TTC549 (cell line): Measurements from ENCODE around the gene MARCO.

ENCODE experiments used
- FAIRE-seq: peaks from 2 replicates; lab custom pipeline; 2012; peaks lifted over from hg19 to GRCh38; lab: Jason Lieb, UNC

Gene MARCO, protein sequence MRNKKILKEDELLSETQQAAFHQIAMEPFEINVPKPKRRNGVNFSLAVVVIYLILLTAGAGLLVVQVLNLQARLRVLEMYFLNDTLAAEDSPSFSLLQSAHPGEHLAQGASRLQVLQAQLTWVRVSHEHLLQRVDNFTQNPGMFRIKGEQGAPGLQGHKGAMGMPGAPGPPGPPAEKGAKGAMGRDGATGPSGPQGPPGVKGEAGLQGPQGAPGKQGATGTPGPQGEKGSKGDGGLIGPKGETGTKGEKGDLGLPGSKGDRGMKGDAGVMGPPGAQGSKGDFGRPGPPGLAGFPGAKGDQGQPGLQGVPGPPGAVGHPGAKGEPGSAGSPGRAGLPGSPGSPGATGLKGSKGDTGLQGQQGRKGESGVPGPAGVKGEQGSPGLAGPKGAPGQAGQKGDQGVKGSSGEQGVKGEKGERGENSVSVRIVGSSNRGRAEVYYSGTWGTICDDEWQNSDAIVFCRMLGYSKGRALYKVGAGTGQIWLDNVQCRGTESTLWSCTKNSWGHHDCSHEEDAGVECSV

DNA sequence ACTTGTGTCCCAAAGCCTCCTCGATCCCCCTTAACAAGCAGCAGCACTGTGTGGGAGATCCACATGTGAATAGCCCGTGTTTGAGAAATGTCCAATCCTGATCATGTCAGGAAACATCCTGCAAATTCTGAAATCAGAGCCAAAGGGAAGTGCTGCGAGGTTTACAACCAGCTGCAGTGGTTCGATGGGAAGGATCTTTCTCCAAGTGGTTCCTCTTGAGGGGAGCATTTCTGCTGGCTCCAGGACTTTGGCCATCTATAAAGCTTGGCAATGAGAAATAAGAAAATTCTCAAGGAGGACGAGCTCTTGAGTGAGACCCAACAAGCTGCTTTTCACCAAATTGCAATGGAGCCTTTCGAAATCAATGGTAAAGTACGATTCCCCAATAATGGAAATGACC lies at the start of gene MARCO:
Gene MARCO (plus strand): TSS at position 164 of the 400 bp plus-strand sequence. CDS start 107 bp downstream, at position 271.
- no peak for FAIRE-seq

DNA sequence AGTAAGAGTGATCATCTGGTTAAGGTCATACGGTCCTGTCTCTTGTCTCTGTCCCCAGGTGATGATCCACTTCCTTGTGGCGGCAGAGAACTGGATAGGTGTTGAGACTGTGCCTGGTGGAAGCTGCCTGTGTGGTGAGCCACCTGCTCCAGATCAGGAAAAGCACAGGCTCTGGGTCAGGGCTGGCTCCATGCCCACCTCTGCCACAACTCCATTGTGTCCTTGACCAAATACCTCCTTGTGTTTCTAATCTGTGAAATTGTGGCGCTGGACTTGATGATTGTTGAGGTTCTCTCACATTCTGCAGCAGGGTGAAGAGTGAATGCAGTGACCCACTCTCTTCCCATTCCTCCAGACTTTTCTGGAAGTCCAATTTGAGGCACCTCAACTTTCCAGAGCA lies 48.9 kb upstream of the MARCO start:
- FAIRE-seq, result no peak

DNA sequence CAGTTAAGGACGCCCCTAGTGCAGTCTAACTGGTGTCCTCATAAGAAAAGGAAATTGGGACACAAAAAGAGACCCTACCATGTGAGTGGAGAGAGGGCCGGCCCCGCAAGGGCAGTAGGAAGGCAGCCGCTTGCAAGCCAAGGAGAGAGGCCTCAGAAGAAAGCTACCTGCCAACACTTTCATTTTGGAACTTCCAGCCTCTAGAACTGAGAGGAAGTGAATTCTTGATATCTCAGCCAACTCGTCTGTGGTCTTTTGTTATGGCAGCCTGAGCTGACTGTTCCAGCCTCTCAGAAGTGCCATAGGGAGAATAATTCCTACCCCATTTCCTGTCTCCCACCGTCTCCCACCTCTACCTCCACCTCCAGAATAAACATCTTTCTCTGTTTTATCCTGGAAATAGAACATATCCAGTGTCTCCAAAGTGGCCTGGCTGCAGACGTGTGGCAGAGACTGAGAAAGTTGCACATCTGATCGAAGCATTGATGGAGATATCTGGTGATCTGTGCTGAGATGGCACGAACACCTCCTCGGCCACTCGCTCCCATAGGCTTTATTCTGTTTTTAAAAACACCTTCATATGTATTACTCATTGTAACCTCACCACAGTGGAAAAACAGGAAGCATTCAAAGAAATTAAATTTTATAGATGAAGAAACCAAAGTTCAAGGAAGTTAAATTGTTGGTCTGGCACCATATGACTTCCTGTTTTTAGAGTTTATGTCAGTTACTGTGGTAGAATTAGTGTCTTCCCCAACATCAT lies 39.5 kb upstream of the MARCO start:
- FAIRE-seq, result no peak

DNA sequence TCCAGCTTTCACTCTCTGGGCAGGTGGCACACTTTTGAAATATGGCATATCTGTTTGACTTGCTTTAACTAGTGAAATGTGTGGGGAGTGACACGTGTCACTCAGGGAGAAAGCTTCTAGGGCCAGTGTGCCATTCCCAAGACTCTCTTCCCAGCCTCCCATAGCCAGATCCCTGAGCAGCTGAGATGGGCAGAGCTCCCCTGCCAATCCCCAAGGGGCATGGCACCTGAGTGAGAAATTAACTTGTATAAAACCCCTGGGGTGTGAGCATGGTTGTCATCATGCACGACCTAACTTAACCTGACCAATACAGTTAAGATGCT lies 39.0 kb upstream of the MARCO start:
- FAIRE-seq, result no peak

DNA sequence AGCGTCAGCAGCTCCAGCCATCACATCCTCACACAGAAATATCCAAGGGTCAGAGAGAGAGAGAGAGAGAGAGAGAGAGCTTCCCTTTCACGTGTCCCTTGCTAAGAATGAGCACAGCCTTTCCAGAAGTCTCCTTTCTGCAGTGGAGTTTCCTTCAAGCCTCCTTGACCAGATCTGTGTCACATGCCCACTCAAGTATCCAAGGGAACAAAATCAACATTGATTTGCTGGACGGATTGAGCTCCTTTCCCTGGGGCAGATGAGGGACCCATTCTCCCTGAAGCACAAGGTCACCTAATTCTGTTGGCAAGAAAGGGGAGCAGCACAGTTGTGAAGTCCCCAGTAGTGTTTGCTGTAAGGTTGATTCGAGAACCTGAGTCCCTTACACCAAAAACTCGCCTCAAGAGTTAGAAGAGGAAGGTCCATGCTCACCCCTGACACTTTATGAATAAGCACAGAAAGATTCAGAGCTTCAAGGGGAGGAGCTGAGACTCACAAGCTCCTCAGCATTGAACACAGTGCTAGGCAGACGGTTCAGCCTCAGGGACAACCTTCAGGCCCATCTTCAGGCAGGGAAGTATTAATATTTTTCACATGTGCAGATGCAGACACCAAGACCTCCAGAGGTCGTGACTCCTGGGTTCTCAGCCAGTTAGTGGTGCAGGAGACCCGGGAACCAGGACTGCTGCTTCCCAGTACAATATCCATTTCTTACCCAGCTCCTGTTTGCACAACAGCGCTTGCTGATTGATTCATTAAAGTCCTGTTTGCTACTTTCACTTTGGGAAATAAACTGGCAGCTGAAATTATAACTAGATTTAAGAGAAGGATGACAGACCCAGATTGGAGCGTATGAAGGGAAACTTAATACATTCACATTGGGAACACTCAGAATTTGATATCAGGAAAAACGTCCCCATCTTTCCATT lies 38.2 kb upstream of the MARCO start:
- FAIRE-seq, result no peak

DNA sequence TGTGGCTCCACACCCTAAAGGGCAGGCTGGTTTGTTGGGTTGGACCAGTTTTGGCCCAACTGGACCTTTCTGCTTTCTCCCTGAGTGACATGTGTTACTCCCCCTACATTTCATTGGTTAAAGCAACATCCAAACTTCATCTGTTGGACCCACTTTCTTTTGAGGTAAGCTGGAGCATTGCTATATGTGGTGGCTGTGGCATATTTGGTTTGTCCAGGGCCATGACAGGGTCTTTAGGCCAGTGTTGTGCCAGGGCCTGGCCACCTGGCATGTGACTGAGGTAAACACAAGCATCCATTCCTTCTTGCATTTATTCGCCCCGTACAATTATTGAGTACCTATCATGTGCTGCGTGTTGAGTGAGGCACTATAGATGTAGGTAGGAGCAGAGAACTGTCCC lies 36.8 kb upstream of the MARCO start:
- no peak for FAIRE-seq

DNA sequence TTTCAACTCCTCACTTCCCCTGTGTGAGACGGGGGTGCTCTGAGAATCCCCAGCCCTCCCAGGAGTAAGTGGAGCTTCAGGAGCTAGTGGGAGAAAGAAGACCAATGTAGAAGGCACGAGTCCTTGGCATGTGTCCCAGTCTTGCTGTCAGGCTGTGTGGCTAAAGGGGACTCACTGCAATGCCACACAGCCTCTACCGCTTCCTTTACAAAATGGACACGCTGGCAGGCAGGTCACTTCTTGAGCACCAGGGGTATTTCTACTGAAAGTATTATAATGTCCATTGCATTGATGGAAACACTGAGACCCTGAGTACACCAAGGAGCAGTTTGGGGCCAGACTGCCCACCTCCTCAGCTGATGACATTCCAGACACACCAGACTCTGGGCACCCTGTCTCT lies 35.8 kb upstream of the MARCO start:
- no peak for FAIRE-seq

DNA sequence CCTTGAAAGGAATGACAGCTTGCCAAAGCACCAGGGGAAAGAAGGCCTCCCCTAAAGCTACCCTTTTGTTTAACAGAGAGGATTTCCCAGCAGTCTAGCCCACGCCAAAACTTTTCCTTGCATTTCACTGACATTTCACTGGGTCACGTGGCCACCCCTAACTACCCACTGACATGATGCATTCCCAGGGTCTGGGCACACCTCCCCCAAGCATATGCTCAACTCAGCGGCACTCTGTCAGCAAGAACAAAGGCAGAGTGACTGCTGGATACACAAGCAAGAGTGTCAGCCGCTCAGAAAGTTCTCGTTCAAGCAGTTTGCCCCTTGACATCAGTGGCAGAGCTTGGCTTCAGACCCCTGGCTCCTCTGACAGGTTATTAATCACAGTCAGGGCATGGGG lies 34.2 kb upstream of the MARCO start:
- FAIRE-seq, result no peak

DNA sequence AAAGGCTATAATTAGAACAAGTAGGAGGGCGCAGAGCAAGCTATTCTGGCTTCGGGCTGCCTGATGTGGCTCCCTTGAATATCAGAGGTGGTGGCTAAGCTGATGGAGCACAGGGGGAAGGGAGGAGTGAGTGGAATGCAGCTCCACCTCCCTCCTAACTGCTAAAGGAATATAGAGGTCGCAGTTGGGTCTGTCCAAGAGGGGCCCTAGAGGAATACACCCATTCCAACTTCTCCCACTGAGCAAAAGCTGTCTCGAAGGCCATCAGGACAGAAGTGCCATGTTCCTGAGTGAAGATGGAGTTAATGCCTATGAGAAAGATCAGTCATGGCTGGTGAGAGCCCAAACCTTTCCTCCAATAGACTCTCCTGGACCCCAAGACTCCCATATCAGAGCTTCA lies 32.8 kb upstream of the MARCO start:
- FAIRE-seq, result no peak

DNA sequence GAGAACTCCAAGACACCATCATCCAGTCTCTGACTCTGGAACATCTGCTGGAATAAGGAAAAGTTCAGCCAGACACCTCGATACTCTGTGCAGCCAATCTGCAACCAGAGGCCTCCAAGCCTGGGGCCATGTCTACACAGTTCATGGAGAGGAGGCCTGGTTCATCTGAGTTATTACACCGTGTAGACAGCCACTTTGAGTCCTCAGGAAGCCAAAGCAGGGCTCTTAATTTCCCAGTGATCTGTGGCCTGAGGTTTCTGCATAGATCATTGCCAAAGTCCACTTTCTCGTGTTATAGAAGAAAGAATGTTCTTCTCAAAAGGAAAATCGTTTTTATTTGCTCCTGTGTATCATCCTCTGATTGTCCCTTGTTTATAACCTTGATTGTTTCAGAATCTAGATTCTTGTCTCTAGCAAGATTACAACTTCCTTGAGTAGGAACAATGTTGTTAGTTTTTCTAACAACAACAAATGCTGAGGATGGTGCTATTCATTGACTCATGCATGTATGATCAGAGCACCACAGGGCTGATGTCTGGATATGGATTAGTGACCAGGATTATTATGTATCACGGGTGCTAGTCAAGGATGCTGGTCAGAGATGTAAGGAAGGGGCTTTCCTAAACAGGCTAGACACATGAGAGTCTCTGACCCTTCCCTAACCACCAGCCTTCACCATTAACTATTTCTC lies 30.7 kb upstream of the MARCO start:
- FAIRE-seq, result no peak

DNA sequence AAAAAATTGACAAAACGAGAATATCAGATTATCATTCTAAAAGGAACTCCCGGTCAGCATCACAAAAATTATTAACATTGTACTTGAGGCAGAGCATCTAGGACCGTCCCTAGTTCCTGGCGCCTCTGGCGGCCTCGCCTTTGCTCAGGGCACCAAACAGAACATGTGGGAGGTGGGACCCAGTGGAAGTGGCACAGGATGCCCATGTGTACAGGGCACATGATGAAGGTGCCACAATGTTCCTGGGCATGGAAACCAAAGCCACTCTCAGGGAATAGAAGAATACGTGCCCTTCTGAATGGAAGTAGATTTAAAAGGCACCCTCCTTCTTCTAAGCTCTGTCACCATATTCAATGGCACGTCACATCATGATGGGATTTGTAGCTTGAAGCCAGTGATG lies 30.1 kb upstream of the MARCO start:
- FAIRE-seq, result no peak

DNA sequence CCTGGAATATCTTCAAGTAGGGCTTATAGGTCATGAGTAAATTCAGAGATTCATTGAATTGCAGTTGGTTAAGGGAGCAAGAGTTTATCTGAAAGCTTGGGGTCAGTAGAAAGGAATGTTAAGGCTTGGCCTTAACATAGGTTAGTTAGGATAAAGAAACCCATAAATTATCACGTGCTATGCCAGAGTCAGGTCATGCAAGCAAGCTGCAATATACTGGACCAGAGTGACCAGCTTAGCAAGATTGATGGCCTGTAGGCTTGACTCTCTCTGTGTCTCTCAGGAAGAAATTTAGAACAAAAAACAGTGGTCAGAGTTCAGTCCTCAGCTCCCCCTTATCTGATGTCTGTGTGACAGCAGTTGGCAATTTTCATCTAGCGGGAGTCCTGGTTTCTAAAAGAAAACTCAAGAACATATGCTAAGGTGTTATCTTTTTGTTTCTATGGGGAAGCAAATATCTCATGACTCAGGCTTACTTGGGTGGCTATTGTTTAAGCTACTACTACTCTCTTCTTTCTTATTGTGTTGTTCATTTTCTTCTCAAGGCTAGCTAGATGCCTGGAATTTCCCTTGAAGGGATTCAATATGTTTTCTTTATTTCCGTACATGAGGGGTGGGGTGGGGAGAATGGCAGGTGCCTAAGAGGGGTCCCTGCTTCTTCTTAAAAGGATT lies 28.7 kb upstream of the MARCO start:
- no peak for FAIRE-seq

DNA sequence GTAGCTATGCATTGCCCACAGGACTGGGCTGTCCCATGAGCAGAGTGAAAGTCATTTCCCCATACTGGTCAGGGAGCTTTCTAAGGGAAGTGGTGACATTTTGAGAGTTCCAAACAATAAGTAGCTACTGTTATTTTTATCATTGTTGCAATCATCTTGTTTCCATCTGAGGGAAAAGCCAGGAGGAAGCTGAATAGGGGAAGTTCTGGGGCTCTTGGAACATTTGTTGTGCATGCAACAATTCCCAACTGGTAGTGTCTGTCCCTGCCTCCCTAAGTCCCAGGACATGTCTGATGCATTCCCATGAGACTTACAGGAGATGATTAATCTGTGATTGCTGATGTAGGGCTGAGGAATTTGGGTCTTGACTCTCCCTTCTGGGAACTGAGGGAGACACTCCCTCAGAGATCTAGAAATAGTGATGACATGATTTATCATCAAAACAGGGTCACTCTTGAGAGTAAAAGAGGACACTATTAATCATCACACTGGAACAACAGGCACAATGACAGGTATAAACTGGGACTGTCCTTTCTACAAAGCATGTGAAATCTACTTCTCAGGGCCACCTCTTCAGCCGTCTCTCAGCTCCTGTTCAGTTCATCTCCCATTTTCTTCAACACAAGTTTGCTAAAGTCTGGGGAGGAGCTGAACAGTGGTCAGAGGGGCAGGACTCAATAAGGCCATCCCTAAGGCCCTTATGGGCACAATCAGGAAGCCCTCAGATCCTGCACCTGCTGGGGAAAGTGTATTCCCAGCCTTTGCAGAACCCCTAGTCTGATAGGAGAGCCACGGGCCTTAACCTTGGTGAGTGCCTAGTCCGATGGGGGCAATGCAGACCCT lies 28.0 kb upstream of the MARCO start:
- no peak for FAIRE-seq

DNA sequence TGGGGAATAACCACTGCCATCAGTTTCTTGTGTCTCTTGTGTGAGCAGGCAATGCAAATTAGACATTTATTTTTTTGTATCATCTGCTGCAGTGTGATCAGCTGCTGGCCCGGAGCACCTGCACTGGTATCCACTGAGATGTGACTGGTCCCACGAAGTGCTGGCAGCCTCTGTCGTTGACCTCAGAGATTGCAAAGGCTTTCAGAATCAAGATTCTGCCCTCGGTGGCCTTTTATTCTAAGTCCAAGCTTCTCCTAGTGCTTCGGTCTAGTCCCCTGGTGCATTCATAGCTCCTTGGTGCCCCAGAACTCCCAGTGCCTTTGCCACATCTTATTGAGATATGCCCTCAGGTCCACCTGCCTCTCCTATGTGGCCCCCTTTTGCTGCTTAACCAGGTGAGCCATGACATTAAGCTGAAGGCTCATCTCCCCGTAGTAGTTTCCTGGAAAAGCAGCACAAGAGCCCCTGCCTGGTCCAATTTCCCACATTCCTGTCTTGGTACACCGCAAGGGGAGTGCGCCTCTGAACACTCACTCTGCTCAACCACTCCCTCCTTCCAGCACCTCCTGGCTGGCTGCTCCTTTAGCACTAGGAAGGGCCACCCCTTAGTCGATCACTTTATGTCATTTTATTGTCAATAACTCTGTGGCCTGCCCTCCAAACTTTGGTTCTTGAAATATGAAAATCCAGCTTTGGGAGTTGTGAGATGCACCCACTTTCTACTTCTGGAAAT lies 27.1 kb upstream of the MARCO start:
- no peak for FAIRE-seq

DNA sequence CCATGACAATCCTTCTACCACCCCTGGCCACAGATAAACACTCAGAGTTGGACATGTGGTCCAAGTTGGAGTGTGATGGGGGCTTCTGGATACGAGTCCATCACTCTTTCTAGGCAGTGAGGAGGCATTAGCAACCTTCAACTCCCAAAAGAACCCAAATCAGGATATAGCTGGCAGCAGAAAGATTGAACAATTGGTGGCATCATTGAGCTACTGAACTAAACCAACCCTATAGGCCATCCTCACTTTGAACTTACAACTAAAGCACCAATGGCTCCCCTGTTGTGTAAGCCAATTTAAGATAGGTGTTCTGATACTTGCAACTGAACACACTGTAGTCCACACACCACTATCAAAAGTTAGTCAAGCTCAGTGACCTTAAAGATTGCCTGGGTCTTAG lies 24.0 kb upstream of the MARCO start:
- no peak for FAIRE-seq

DNA sequence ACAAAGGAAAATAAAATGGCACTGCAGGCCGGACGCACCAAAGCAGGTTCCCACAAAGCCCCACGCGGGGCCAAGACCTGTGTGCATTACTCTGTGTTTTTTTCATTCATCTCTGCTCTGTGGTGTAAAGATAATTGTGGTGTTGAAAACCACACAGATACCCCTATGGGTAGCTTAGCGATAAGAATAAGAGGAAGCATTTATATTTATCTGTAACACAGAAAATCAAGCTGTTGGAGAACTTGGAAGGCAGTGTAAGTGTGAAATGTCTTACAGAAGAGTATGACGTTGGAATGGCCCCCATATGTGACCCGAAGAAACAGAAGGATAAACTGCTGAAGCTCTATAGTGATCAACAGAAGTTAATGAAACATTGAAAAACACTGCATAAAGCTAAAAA lies 20.3 kb upstream of the MARCO start:
- FAIRE-seq, result no peak

DNA sequence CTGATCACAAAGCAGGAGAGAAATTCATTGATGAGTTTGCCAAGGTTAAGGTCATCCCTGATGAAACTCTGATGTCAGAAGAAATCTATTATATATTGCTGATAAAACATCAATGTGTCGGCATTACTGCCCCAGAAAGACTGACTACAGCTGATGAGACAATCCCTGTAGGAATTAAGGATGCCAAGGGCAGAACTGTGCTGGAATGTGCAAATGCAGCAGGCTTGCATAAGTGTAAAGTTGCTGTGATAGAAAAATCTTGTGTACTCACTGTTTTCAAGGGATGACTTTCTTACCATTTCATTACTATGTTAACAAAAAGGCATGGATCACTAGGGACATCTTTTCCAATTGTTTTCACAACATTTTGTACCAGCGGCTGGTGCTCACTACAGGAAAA lies 19.7 kb upstream of the MARCO start:
- no peak for FAIRE-seq

DNA sequence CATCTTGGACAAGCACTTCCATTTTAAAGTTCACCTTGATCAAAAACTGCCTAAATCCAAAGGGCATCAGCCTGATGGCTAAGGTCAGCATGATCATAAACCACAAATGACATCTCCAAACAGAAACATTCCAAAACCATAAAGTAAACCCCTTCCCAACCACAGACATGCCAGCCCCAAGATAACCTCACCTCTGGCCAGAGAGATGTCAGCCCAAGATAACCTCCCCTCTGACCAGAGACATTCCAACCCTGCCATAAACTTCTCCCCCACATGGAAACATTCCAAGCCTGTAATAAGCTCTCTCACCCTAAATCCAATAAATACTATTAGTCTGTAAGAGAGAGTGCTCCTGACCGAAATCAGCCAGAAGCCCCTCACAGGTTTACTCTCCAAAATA lies 18.6 kb upstream of the MARCO start:
- FAIRE-seq, result no peak

DNA sequence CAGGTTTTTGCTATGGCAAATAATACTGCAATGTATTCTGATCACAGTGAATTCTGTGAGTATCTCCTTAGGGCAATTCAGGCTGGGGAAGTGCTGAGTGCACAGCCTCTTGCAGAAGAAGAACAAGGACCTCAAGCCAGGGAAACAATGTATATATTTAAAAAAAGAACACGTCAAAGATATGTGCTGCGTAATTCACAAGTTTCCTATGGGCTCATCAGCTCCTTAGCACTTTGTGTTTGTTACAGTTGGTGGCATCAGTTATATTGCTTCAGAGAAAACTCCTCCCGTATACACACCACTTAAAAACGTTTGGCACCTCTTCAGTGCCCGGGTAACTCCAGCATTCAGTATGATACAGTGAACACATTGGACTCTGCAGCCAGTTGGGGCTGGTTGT lies 16.5 kb upstream of the MARCO start:
- FAIRE-seq, result no peak

DNA sequence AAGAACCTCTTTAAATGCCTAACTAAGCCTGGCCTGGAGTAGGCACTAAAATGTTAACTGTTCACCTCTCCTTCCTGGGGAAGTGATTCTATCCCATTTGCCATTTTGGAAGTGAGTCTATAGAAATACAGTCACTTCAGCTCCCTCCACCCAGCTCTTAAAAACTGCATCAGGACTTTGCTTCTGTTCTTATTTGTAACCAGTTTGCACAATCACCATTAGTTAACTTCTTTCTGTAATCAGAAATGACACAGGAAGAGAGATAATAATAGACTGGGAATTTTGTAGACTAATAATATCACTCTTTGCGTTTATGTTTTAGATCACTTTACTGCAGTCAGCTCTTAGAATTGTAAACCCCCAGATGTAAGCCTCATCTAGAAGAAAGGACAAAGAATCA lies 16.0 kb upstream of the MARCO start:
- no peak for FAIRE-seq
